D721Med (cell line): ENCODE results near the gene RYR3.

Experiments
- DNase-seq: peaks from one replicate; pipeline ENCODE4 v3.0.0; 2011; ENCODE audit warnings: low spot score; ENCODE audit not compliant: insufficient read length
- FAIRE-seq: peaks from 2 replicates; lab custom pipeline; 2011; peaks lifted over from hg19 to GRCh38; lab: Jason Lieb, UNC
- TF ChIP-seq, protein P1 (sequence below): IDR thresholded peaks from 2 replicates; pipeline ENCODE4 v1.5.1; 2012; ENCODE audit warnings: mild to moderate bottlenecking, control low read depth; ENCODE audit not compliant: insufficient read depth; ENCODE audit errors: missing control alignments

RYR3 gene

DNA sequence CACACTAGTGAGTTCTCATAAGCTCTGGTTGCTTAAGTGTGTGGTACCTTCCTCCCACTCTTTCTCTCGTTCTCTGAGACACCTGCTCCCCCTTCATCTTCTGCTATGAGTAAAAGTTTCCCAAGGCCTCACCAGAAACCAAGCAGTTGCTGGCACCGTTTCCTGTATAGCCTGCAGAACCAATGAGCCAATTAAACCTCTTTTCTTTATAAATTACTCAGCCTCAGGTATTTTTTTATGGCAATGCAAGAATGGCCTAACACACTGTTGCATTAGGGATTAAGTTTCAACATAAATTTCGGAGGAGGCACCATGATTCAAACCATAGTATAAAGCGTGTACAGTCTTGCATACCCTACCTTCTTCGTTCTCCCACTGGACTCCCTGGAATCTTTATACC is 405.3 kb downstream of the RYR3 start:
- DNase-seq (no peak), FAIRE-seq (no peak)
- TF ChIP-seq, protein P1, sequence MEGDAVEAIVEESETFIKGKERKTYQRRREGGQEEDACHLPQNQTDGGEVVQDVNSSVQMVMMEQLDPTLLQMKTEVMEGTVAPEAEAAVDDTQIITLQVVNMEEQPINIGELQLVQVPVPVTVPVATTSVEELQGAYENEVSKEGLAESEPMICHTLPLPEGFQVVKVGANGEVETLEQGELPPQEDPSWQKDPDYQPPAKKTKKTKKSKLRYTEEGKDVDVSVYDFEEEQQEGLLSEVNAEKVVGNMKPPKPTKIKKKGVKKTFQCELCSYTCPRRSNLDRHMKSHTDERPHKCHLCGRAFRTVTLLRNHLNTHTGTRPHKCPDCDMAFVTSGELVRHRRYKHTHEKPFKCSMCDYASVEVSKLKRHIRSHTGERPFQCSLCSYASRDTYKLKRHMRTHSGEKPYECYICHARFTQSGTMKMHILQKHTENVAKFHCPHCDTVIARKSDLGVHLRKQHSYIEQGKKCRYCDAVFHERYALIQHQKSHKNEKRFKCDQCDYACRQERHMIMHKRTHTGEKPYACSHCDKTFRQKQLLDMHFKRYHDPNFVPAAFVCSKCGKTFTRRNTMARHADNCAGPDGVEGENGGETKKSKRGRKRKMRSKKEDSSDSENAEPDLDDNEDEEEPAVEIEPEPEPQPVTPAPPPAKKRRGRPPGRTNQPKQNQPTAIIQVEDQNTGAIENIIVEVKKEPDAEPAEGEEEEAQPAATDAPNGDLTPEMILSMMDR, result no peak

DNA sequence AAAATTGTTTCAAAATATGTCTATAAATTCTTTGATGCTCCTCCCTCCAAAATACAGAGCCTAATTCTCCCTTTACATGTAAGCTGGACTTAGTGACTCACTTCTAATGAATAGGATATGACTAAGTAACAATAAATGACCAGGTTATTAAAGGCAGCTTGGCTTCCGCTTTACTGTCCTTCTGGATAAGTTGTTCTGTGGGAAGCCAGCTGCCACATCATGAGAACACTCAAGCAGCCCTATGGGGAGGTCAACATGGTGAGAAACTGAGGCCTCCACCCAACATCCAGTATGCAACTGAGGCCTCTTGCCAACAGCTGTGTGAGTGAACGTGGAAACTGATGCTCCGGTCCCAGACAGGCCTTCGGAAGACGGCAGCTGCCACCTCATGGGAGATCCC is 410.2 kb downstream of the RYR3 start:
- TF ChIP-seq, protein P1, result no peak
- FAIRE-seq (no peak), DNase-seq (no peak)

DNA sequence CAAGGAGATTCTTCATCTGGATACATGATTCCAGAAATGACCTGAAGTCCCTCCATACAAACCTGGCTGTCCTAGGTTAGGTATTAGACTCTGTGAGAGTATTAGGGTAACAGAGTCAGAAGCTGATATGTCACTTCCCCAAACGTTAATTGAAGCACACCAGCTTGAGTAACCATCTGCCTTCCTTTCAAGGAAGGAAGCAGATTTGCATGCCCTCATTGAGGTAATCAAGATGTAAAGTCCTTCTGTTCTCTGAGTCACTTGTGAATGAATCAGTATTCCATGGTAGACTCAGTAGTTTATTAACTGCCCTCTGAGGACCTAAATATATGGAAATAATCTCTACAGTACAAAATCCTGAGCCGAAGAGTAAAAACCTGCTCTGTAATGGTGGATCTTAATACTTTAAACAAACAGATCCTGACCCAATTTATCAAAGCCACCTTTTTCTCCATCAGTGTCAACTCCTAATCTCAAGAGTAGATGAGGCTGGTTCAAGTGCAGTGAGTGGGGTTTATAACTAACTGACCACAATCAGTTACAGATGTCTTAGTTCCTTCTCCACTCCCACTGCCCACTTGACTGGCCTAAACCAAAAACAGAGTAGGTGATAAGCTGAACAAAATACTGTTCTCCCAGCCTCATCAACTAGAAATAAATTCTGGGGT is 411.4 kb downstream of the RYR3 start:
- no peak for FAIRE-seq
- TF ChIP-seq, protein P1, result no peak
- no peak for DNase-seq

DNA sequence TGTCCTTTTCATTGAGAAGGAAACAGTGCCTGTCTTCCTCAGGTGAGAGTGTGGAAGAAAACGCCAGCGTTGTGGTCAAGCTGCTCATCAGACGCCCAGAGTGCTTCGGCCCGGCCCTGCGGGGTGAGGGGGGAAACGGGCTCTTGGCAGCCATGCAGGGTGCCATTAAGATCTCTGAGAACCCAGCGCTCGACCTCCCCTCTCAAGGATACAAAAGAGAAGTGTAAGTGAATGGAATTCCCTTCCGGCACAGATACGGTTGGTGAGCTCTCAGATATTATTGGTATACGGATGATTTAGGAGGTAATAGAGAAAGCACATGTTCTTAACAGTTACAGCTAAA is 411.9 kb downstream of the RYR3 start:
- TF ChIP-seq, protein P1, result no peak
- FAIRE-seq, result no peak
- no peak for DNase-seq

DNA sequence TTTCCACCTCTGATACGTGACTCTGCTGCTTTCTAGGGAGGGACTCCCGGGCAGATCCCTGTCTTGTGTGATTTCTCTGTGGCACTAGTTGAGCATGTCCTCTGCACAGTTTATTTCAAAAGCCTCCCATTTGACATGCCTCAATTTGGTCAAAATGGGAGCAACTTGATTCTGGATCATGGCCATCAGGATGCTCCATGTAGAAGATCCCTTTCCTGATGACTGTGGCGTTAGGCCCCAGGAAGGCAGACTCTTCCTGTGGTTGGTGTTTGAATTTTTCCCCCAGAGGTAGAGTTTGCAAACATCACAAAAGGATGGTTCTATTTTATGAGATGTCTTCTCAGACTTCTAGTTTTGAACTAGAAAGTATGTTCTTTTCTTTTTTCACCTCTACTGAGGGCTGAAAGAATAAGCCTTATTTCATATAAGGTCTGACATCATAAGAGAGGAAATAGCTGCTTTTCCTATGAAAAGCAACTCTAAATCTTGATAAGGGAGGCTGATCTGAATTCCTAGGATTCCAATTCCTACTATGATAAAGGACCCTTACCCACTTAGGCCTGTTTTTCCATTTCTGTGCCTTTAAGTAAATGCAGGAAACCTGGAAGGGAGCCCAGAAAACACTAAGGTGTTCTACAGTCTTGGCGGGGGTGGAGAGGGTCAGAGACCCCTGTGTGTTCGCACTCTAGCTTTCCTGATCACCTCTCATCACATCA is 413.7 kb downstream of the RYR3 start:
- DNase-seq, result no peak
- FAIRE-seq, result no peak
- TF ChIP-seq, protein P1, result no peak

DNA sequence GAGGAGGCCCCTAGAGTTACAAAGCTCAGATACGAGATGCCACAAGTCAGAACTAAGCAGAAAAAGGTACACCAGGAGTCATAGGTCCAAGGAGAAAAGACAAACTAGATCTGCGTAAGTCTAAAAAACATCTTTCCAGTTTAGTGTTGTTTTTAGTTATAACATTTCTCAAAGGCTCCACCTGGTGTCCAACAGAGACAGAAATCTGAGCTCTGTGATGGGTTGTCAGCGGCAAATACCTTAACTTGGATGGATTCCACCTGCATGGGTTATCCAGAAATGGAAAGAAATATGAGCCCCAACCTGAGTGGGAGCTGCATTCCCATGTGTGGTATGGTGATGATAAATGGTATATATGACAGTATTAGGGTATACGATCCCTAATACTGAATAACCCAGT is 418.9 kb downstream of the RYR3 start:
- FAIRE-seq, result no peak
- no peak for DNase-seq
- TF ChIP-seq, protein P1, result no peak

DNA sequence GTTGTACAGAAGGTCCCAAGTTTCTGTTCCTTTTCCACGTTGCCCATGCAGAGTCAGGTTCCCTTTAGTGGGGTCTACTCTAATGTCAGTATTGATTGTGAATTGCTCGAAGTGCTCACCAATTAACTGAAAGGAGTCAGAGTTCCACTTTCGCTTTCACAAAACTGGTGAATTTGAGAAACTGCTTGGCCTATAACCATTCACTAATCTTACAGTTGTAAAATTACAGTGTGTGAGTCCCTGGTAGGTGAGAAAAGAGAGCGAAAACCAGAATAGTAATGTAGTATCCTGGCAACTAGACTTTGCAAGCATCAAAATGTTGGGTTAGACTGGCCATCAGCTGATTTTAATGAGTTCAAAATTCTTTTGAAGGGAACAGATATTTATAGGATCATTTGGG is 420.0 kb downstream of the RYR3 start:
- no peak for FAIRE-seq
- no peak for DNase-seq
- TF ChIP-seq, protein P1, result no peak
